K562 (cell line): ENCODE results near the gene RNF150. TPM values are rescaled to one million over a fixed set of nuclear protein-coding genes. Genes with fewer than 3 reads are reported as not detected.

Experiments used
- ATAC-seq: fragments of 200-7000 bp; cut with Tn5 transposase; 3 replicates; pipeline ENCODE4 v1.9.1; 2020; ENCODE audit warnings: moderate library complexity
- BruUV-seq: library from RNA; stranded (reverse); fragments of 400-500 nt; replicated peaks from 2 replicates; lab custom pipeline; 2021; lab: Mats Ljungman, UMichigan
- CTCF ChIA-PET: fragments of 300-600 bp; formaldehyde crosslinking; extraction: SDS; loops from one replicate; lab custom pipeline; 2021; ENCODE audit warnings: low intra/inter-chr PET ratio; lab: Yijun Ruan, JAX
- POLR2A ChIA-PET: fragments of 300-600, 350-650 bp; sonication (Branson Sonifier 250); formaldehyde crosslinking; extraction: SDS; loops from one replicate; lab custom pipeline; 2021; ENCODE audit warnings: antibody characterized with exemption, inconsistent platforms; lab: Yijun Ruan, JAX
- DNase-seq, 4 experiments: peaks; one replicate each; pipeline versions ENCODE4 v3.0.0 to v3.0.0-alpha.2; 2011 to 2018; ENCODE audit warnings: low spot score in 3 of 4, mixed read lengths in 3 of 4; ENCODE audit errors: extremely low read depth in 1 of 4
- FAIRE-seq: peaks from 2 replicates; lab custom pipeline; 2011; peaks lifted over from hg19 to GRCh38; lab: Jason Lieb, UNC
- H2AFZ ChIP-seq: 2 replicates; pipeline ENCODE4 v1.6.0; 2011; ENCODE audit warnings: low read depth, low read length, control low read depth, inconsistent platforms
- H3K27ac ChIP-seq: fragments of 200-600 bp; 3 replicates; pipeline ENCODE4 v1.8.0; 2011; ENCODE audit warnings: low read depth, mild to moderate bottlenecking, control low read depth, inconsistent platforms, low read length, moderate library complexity, mixed read lengths; ENCODE audit errors: extremely low read depth
- H3K27me3 ChIP-seq, 2 experiments: fragments of 300-600 bp in 1 of 2; 2 replicates in 1 of 2; 3 replicates in 1 of 2; pipeline versions ENCODE4 v1.6.0 to v1.8.0; 2011; ENCODE audit warnings: inconsistent platforms in 2 of 2, low read length in 2 of 2, mild to moderate bottlenecking in 1 of 2, mixed read lengths in 1 of 2, moderate library complexity in 1 of 2; ENCODE audit not compliant: control insufficient read depth in 2 of 2, insufficient read depth in 2 of 2
- H3K36me3 ChIP-seq: fragments of 300-600 bp; 3 replicates; pipeline ENCODE4 v1.8.0; 2011; ENCODE audit warnings: mild to moderate bottlenecking, low read length, inconsistent platforms; ENCODE audit not compliant: control insufficient read depth, insufficient read depth
- H3K4me1 ChIP-seq, 2 experiments: fragments of 200-600 bp in 1 of 2; replicated peaks in 1 of 2; 2 replicates in 1 of 2; 3 replicates in 1 of 2; pipeline versions ENCODE4 v1.5.1 to v1.8.0; 2011; ENCODE audit warnings: inconsistent platforms in 2 of 2, low read length in 2 of 2, mild to moderate bottlenecking in 1 of 2, mixed read lengths in 1 of 2, moderate library complexity in 1 of 2; ENCODE audit not compliant: control insufficient read depth in 2 of 2, insufficient read depth in 2 of 2
- H3K4me2 ChIP-seq: 2 replicates; pipeline ENCODE4 v1.6.1; 2011; ENCODE audit warnings: low read length, control low read depth, inconsistent platforms, mixed read lengths; ENCODE audit not compliant: insufficient read depth
- H3K4me3 ChIP-seq: fragments of 200-600 bp; sonication (generic), shearing (Covaris generic); 2 replicates; pipeline ENCODE4 v1.5.1; 2016; ENCODE audit warnings: control low read depth, inconsistent platforms
- H3K79me2 ChIP-seq: fragments of 200-600 bp; 3 replicates; pipeline ENCODE4 v1.8.0; 2011; ENCODE audit warnings: low read length, inconsistent platforms; ENCODE audit not compliant: control insufficient read depth, insufficient read depth
- H3K9ac ChIP-seq, 2 experiments: 2 replicates each; pipeline versions ENCODE4 v1.6.0 to v1.6.1; 2011; ENCODE audit warnings: low read depth in 2 of 2, low read length in 2 of 2, control low read depth in 1 of 2, inconsistent platforms in 1 of 2, mild to moderate bottlenecking in 1 of 2, mixed read lengths in 1 of 2; ENCODE audit not compliant: insufficient read depth in 1 of 2
- H3K9me1 ChIP-seq: one replicate; pipeline ENCODE4 v1.6.0; 2011; ENCODE audit warnings: inconsistent platforms, mild to moderate bottlenecking, low read length, moderate library complexity; ENCODE audit not compliant: control insufficient read depth, insufficient read depth
- H3K9me3 ChIP-seq: replicated peaks from 2 replicates; pipeline ENCODE4 v1.5.1; 2011; ENCODE audit warnings: low read depth, low read length, inconsistent platforms; ENCODE audit not compliant: control insufficient read depth, insufficient read depth
- H4K20me1 ChIP-seq: replicated peaks from 2 replicates; pipeline ENCODE4 v1.6.1; 2011; ENCODE audit warnings: low read length, inconsistent platforms, mixed read lengths; ENCODE audit not compliant: control insufficient read depth, insufficient read depth
- FOSL1 ChIP-seq: fragments of 200-800 bp; sonication (Bioruptor generic); conservative IDR thresholded peaks from 2 replicates; pipeline ENCODE4 v1.6.1; 2016; ENCODE audit warnings: missing genetic modification characterization, missing compliant biosample characterization
- MAZ ChIP-seq, 2 experiments: fragments of 450-650 bp in 1 of 2; sonication (generic) in 1 of 2; formaldehyde crosslinking; IDR thresholded peaks in 1 of 2; conservative IDR thresholded peaks in 1 of 2; 2 replicates each; pipeline versions ENCODE4 v1.4.0 to v1.5.0; 2020; ENCODE audit warnings: mild to moderate bottlenecking in 1 of 2, missing genetic modification reagents in 1 of 2
- MCM2 ChIP-seq: fragments of 450-650 bp; IDR thresholded peaks from 2 replicates; pipeline ENCODE4 v1.6.1; 2017; ENCODE audit warnings: low read depth, mild to moderate bottlenecking
- RBM34 ChIP-seq: fragments of 200-400 bp; formaldehyde crosslinking; IDR thresholded peaks from 2 replicates; pipeline ENCODE4 v1.6.1; 2018; ENCODE audit warnings: low read length, borderline replicate concordance; ENCODE audit not compliant: insufficient read depth
- TAF7 ChIP-seq: fragments of 450-650 bp; IDR thresholded peaks from 2 replicates; pipeline ENCODE4 v1.6.1; 2016; ENCODE audit warnings: missing genetic modification characterization, missing compliant biosample characterization
- ZNF507 ChIP-seq: conservative IDR thresholded peaks from 2 replicates; pipeline ENCODE4 v1.6.1; 2017; ENCODE audit warnings: missing genetic modification characterization, missing compliant biosample characterization
- ZNF668 ChIP-seq: fragments of 250-450 bp; sonication (Bioruptor Pico); IDR thresholded peaks from 2 replicates; pipeline ENCODE4 v1.8.0; 2022; ENCODE audit warnings: mild to moderate bottlenecking, inconsistent platforms
- ZNF75A ChIP-seq: fragments of 450-650 bp; formaldehyde crosslinking; IDR thresholded peaks from 2 replicates; pipeline ENCODE4 v1.4.0; 2020; ENCODE audit warnings: mild to moderate bottlenecking
- WGBS: fragments of 100-300 bp; shearing (Covaris generic); methylation state at CpG from one replicate; pipeline ENCODE4 v1.1.6; 2016; ENCODE audit warnings: low coverage, mixed read lengths; ENCODE audit not compliant: insufficient coverage; ENCODE audit errors: missing lambda C conversion rate; 5-methylcytosine and 5-hydroxymethylcytosine counted together
- in situ Hi-C: fragments of 300-500 bp; cut with MboI; formaldehyde crosslinking; loops from 4 replicates; pipeline ENCODE4 v1.15.0; 2018; ENCODE audit warnings: inconsistent platforms, mixed read lengths
- intact Hi-C: fragments of 100-400 bp; cut with micrococcal nuclease; formaldehyde crosslinking; loops from 2 replicates; pipeline ENCODE4 v1.14.2; 2022
- polyA plus RNA-seq, 8 experiments: library from polyadenylated mRNA; depleted of rRNA in 4 of 8; stranded (reverse) in 5 of 8; unstranded in 3 of 8; fragments of >200 nt; fragmentation: Nextera tagmentation in 2 of 8; fragmentation: Illumina TruSeq in 1 of 8; extraction: Ambion mirVana in 2 of 8; extraction: Trizol in 1 of 8; gene quantifications; 2 replicates each; pipeline versions ENCODE4 v1.2.1 to v1.2.3, GENCODE V29; 2011 to 2014; ENCODE audit warnings: inconsistent platforms in 1 of 8, missing spikeins in 1 of 8
- total RNA-seq, 7 experiments: library from RNA; depleted of rRNA in 6 of 7; stranded (reverse); fragments of >200 nt in 6 of 7; fragmentation: Illumina TruSeq in 2 of 7; extraction: Trizol in 2 of 7; gene quantifications; 2 replicates each; pipeline versions ENCODE4 v1.2.1 to v1.2.3, GENCODE V29; 2011 to 2021; ENCODE audit warnings: low replicate concordance in 1 of 7
- TF ChIP-seq, protein P1 (sequence below): fragments of 450-650 bp; formaldehyde crosslinking; IDR thresholded peaks from 2 replicates; pipeline ENCODE4 v1.4.0; 2020; ENCODE audit warnings: mild to moderate bottlenecking, moderate library complexity

Gene RNF150
- total and polyA plus RNA-seq, 9 of the 15 experiments (the other 6 are each of a cell fraction or from before 2014, with no cell fraction given): 0.09 TPM; not detected in 8

DNA sequence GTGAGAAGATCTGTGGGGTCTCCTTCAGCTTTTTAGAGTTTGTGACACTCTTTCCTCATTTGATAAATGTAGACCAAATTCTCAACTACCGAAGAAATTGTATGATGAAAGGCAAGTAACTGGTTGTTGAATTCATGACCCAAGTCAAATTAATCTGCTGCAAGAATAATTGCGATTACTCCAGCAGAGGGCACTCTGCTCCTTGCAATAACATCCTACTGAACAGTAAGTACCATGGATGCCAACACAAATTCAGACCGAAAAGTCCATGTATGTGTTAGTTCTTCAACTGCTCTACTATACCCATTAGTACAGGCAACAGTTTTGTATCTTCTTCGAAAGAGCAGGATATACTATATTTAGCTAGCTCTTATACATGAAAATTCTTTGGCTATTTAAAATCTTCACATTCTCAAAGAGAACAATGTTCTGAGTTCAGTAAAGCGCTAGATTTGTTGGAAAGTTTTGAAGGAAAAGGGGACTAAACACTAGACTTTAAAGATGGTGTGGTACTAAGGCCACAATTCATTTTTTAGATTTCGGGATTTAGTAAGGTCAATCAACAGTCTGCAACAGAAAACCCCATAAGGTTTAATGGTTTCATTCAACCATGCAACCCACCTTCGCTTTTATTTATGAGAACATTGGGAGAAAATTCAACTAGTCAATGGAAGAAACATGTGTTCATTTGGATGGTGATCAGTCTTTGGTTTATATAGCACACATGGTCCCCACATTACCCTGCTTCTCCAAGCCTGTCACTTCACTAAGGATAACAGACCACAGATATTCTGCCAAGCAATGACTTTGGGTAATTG is 271.7 kb downstream of the RNF150 start (continued):
- TF ChIP-seq FOSL1 (no peak), ZNF507 (tag) (no peak), RBM34 (no peak), ZNF668 (CRISPR knock-in tag) (no peak), MCM2 (no peak)
- TF ChIP-seq, protein P1, sequence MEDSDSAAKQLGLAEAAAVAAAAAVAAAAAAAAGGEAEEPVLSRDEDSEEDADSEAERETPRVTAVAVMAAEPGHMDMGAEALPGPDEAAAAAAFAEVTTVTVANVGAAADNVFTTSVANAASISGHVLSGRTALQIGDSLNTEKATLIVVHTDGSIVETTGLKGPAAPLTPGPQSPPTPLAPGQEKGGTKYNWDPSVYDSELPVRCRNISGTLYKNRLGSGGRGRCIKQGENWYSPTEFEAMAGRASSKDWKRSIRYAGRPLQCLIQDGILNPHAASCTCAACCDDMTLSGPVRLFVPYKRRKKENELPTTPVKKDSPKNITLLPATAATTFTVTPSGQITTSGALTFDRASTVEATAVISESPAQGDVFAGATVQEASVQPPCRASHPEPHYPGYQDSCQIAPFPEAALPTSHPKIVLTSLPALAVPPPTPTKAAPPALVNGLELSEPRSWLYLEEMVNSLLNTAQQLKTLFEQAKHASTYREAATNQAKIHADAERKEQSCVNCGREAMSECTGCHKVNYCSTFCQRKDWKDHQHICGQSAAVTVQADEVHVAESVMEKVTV: peak; percentile 66

DNA sequence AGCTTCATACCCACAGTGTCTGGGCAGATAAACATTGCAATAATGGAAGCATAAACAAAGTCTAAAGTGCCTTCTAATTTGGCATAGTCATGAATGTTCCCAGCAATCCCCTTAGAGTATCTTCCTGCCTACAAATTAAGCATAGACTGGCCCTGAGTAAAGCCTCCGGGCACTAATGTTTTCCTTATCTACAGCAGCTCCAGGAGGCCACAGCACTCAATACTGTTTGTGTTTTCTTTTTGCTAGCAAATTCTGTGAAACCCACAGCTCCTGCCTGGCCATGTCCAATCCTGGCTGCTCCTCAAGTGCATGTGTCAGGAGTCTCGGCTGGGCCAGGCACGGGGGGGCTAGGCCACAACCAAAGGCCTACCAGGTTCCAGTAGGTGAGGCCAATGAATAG is 274.4 kb downstream of the RNF150 start:
- DNase-seq: no peak
- intact Hi-C loops (no loop called here), in situ Hi-C loops (loop anchor here (25.0 kb wide), 1 partner anchor 497 kb away; the partner anchor contains the start of gene SCOC)
- Histone ChIP-seq H2AFZ (no peak overlapping the region), H3K27me3 (peaks cover 0 to 3% of the 10 kb centered on the region in 2 experiments; a peak in 1 of 5 replicates), H3K27ac (no peak overlapping the region), H3K4me3 (no peak overlapping the region), H4K20me1 (no peaks in the 10 kb centered on the region; the same call in 1 of the 2 replicates), H3K79me2 (no peaks in the 10 kb centered on the region), H3K4me1 (no peaks in the 10 kb centered on the region; a peak in 1 of 5 replicates), H3K4me2 (no peak overlapping the region), H3K9me1 (no peaks in the 10 kb centered on the region), H3K9me3 (no peaks in the 10 kb centered on the region), H3K36me3 (no peaks in the 10 kb centered on the region), H3K9ac (no peak overlapping the region)
- no TSS peak for BruUV-seq
- WGBS: 0% methylated on average over 3 of the region's 3 CpGs
- ChIA-PET CTCF (no interaction called here), POLR2A (no interaction called here)
- FAIRE-seq: no peak
- TF ChIP-seq TAF7 (tag) (no peak), MAZ (CRISPR knock-in tag; conservative IDR thresholded peaks at IDR 0.05 in 1 of 2, IDR thresholded peaks at IDR 0.05 in 1 of 2) (no peak), ZNF75A (CRISPR knock-in tag) (no peak)
- no peak for ATAC-seq
